Measurements from ENCODE around the gene RCC2. TPM values are rescaled to one million over a fixed set of nuclear protein-coding genes. Genes with fewer than 3 reads are reported as not detected.
A peak's percentile ranks its signal among the peaks of the same experiment; 100 is the strongest.

Gene RCC2
- total RNA-seq, 3 donors from 2014 or later (not counting 1 experiment from before 2014, with no cell fraction given): 55.2 to 76.8 (median 73.2) TPM

DNA sequence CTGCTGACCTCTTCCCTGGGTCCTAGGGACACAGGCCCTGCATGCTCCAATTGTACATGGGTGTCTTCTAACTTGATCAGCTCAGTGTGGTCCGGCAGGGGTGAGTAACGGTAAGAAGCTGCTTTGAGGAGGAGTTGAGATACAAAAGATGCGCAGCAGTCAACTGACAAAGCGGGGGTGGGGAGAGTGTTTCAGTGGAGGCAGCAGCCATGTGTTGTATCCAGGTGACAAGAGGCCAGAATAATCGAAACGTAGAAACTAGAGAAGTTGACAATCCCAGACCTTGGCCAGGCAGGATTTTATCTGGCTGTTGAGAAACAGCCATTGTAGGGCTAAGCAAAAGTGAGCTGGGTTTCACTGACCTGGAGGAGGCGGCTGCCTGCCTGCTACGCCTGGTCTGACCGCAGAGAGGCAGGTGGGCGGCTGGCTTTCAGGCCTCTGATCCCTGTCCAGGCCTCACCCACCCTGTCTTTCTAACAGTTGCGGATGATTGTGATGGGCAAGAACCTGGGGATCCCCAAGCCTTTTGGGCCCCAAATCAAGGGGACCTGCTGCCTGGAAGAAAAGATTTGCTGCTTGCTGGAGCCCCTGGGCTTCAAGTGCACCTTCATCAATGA lies 38.6 kb downstream of the RCC2 start:
- 94% methylated on average over 11 of the region's 11 CpGs for WGBS (ENCODE audit: insufficient coverage)
- Mint-ChIP-seq H3K4me3 (no peak overlapping the region), H3K36me3 (no peaks in the 10 kb centered on the region), H3K27ac (no peak overlapping the region), H3K4me1 (no peaks in the 10 kb centered on the region), H3K27me3 (ENCODE audit: low read depth in 2 of 2) (no peaks in the 10 kb centered on the region), H3K9me3 (no peaks in the 10 kb centered on the region)
- no peak overlapping the region for H3K4me3 ChIP-seq (ENCODE audit: low read length)
- no peaks in the 10 kb centered on the region for H3K36me3 ChIP-seq (ENCODE audit: control insufficient read depth, insufficient read depth, low read length)
- H3K4me1 ChIP-seq (ENCODE audit: control insufficient read depth, insufficient read depth, low read length): no peaks in the 10 kb centered on the region
- intact Hi-C loops (cut with micrococcal nuclease): no loop called here
- TF ChIP-seq, protein P1, sequence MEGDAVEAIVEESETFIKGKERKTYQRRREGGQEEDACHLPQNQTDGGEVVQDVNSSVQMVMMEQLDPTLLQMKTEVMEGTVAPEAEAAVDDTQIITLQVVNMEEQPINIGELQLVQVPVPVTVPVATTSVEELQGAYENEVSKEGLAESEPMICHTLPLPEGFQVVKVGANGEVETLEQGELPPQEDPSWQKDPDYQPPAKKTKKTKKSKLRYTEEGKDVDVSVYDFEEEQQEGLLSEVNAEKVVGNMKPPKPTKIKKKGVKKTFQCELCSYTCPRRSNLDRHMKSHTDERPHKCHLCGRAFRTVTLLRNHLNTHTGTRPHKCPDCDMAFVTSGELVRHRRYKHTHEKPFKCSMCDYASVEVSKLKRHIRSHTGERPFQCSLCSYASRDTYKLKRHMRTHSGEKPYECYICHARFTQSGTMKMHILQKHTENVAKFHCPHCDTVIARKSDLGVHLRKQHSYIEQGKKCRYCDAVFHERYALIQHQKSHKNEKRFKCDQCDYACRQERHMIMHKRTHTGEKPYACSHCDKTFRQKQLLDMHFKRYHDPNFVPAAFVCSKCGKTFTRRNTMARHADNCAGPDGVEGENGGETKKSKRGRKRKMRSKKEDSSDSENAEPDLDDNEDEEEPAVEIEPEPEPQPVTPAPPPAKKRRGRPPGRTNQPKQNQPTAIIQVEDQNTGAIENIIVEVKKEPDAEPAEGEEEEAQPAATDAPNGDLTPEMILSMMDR (IDR thresholded peaks at IDR 0.05): no peak
- DNase-seq: no peak
- ATAC-seq: no peak
- no peak overlapping the region for H3K27ac ChIP-seq (ENCODE audit: low read length)
- no peaks in the 10 kb centered on the region for H3K9me3 ChIP-seq (ENCODE audit: control insufficient read depth, insufficient read depth, low read length)
- H3K27me3 ChIP-seq (ENCODE audit: control insufficient read depth, insufficient read depth, low read length): no peaks in the 10 kb centered on the region

DNA sequence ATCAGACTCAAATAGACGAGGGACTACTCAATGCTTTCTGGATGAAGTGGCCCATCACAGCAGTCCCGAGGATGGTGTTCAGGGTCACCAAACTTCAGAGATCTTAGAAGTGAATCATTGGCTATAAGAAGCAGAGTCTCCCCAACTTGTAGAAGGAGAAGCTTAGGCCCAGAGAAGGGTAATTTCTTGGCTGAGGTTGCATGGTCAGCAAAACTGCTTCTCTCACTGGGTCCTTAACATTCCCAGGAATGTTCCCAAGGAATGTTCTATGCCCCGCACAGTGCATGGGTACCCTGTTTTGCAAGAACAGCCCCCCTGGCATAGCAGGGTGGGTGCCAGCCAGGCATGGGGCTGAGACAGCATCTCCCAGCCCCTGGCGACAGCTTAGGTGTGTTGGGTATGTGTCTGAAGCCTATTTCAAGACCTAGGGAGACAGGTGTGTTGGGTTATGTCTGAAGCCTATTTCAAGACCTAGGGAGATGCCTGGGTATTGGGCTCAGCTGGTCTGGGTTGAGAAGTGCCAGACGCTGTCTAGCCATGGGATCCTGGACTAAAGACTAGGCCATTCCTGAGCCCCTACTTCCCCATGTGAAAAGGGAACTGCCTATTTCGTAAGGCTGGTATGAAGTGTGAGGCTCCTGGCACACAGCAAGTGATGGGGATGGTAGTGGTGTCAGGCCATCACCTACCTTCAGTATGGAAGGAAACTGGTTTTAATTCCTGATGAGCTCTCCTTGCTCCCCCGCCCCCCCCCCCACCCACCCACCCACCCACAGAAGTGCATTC lies 41.4 kb downstream of the RCC2 start:
- Mint-ChIP-seq H3K9me3 (no peaks in the 10 kb centered on the region), H3K4me3 (no peak overlapping the region), H3K4me1 (peaks cover 0 to 2% of the 10 kb centered on the region in 2 donors), H3K27me3 (ENCODE audit: low read depth in 2 of 2) (no peaks in the 10 kb centered on the region), H3K36me3 (no peaks in the 10 kb centered on the region), H3K27ac (no peak overlapping the region)
- H3K9me3 ChIP-seq (ENCODE audit: control insufficient read depth, insufficient read depth, low read length): no peaks in the 10 kb centered on the region
- H3K27ac ChIP-seq (ENCODE audit: low read length): no peak overlapping the region
- H3K27me3 ChIP-seq (ENCODE audit: control insufficient read depth, insufficient read depth, low read length): no peaks in the 10 kb centered on the region
- no peaks in the 10 kb centered on the region for H3K4me1 ChIP-seq (ENCODE audit: control insufficient read depth, insufficient read depth, low read length)
- whole genome bisulfite sequencing (ENCODE audit: insufficient coverage): 91% methylated on average over 6 of the region's 7 CpGs
- DNase-seq (no peak), ATAC-seq (no peak)
- H3K36me3 ChIP-seq (ENCODE audit: control insufficient read depth, insufficient read depth, low read length): no peaks in the 10 kb centered on the region
- H3K4me3 ChIP-seq (ENCODE audit: low read length): no peak overlapping the region
- intact Hi-C loops (cut with micrococcal nuclease): no loop called here
- TF ChIP-seq, protein P1 (IDR thresholded peaks at IDR 0.05): no peak

DNA sequence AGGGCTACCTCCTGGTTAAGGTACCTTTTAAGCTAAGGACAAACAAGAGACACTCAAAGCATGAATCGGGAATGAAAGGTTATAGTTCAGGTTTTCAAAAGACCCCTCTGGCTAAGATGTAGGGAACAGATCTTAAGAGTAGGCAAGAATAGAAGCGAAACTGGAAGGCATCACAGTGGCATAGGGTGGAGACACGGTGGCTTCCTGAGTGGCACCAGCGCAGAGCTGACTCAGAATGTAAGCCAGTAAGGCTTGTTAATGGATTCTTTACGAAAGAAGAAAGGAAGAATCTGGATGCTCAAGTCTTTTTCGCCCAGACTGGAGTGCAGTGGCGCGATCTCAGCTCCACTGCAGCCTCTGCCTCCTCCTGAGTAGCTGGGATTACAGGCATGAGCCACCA lies 46.2 kb downstream of the RCC2 start:
- no peaks in the 10 kb centered on the region for H3K9me3 Mint-ChIP-seq
- intact Hi-C loops (cut with micrococcal nuclease): no loop called here
- H3K36me3 Mint-ChIP-seq: no peaks in the 10 kb centered on the region
- Histone ChIP-seq H3K4me1 (ENCODE audit: control insufficient read depth, insufficient read depth, low read length) (no peaks in the 10 kb centered on the region), H3K27me3 (ENCODE audit: control insufficient read depth, insufficient read depth, low read length) (no peaks in the 10 kb centered on the region), H3K36me3 (ENCODE audit: control insufficient read depth, insufficient read depth, low read length) (no peaks in the 10 kb centered on the region), H3K27ac (ENCODE audit: low read length) (peak overlapping the region; percentile 32), H3K9me3 (ENCODE audit: control insufficient read depth, insufficient read depth, low read length) (no peaks in the 10 kb centered on the region), H3K4me3 (ENCODE audit: low read length) (no peak overlapping the region)
- 51% methylated on average over 8 of the region's 8 CpGs for WGBS (ENCODE audit: insufficient coverage)
- no peak overlapping the region for H3K4me3 Mint-ChIP-seq
- peaks cover 0 to 3% of the 10 kb centered on the region in 2 donors for H3K27me3 Mint-ChIP-seq (ENCODE audit: low read depth in 2 of 2)
- ATAC-seq (no peak), DNase-seq (no peak)
- H3K27ac Mint-ChIP-seq: no peak overlapping the region
- H3K4me1 Mint-ChIP-seq: peaks cover 0 to 5% of the 10 kb centered on the region in 2 donors
- TF ChIP-seq, protein P1 (IDR thresholded peaks at IDR 0.05): no peak

Measured in natural killer cell (primary cell).